Uterus (tissue), 2 donors: ENCODE results near the gene RMI2.

ENCODE experiments used
- CTCF ChIP-seq, 4 experiments: fragments of 200-600 bp in 2 of 4; fragments of 450-650 bp in 2 of 4; sonication (generic) in 2 of 4; IDR thresholded peaks; one replicate each; pipeline ENCODE4 v1.5.1; 2016 to 2019; ENCODE audit warnings: antibody characterized with exemption in 4 of 4, mild to moderate bottlenecking in 2 of 4, moderate library complexity in 1 of 4
- POLR2A ChIP-seq, 2 donors: fragments of 450-650 bp; IDR thresholded peaks; one replicate each; pipeline ENCODE4 v1.6.1; 2016; ENCODE audit warnings: antibody characterized with exemption in 2 of 2, mild to moderate bottlenecking in 1 of 2, moderate library complexity in 1 of 2

- TF ChIP-seq POLR2A (IDR thresholded peaks at IDR 0.05), result no peak
- TF ChIP-seq CTCF (IDR thresholded peaks at IDR 0.05), result no peak
Measured at GRCh38 chr16:11391576-11391975, 46.3 kb downstream of the RMI2 start.
